AG09309 (cell line): ENCODE measurements around the gene CCP110.

Experiments
- DNase-seq: peaks from one replicate; pipeline ENCODE4 v3.0.0-alpha.2; 2010; ENCODE audit warnings: low read depth
- H3K4me3 ChIP-seq: 2 replicates; pipeline ENCODE4 v1.5.1; 2011; ENCODE audit warnings: mild to moderate bottlenecking, low read depth, low read length, moderate library complexity; ENCODE audit not compliant: control insufficient read depth
- TF ChIP-seq, protein P1 (sequence below): IDR thresholded peaks from 2 replicates; pipeline ENCODE4 v1.5.1; 2011; ENCODE audit warnings: mild to moderate bottlenecking, low read depth, low read length, inconsistent platforms; ENCODE audit not compliant: insufficient read depth, control insufficient read depth; ENCODE audit errors: missing control alignments

Gene CCP110

DNA sequence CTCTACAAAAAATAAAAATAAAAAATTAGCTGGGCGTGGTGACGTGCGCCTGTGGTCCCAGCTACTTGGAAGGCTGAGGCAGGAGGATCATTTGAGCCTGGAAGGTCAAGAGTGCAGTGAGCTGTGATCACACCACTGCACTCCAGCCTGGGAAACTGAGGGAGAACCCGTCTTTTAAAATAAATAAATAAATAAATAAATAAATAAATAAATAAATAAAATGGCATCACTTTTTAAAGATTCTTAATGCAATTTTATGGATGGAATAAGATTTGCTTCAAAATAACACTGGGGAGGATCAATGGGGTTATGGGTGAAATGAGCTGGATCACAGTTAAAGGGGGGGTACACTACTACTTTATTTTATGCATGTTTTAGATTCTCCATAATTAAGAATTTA is 16.8 kb upstream of the CCP110 start:
- H3K4me3 ChIP-seq, result no peak overlapping the region
- TF ChIP-seq, protein P1, sequence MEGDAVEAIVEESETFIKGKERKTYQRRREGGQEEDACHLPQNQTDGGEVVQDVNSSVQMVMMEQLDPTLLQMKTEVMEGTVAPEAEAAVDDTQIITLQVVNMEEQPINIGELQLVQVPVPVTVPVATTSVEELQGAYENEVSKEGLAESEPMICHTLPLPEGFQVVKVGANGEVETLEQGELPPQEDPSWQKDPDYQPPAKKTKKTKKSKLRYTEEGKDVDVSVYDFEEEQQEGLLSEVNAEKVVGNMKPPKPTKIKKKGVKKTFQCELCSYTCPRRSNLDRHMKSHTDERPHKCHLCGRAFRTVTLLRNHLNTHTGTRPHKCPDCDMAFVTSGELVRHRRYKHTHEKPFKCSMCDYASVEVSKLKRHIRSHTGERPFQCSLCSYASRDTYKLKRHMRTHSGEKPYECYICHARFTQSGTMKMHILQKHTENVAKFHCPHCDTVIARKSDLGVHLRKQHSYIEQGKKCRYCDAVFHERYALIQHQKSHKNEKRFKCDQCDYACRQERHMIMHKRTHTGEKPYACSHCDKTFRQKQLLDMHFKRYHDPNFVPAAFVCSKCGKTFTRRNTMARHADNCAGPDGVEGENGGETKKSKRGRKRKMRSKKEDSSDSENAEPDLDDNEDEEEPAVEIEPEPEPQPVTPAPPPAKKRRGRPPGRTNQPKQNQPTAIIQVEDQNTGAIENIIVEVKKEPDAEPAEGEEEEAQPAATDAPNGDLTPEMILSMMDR, result no peak
- DNase-seq, result no peak

DNA sequence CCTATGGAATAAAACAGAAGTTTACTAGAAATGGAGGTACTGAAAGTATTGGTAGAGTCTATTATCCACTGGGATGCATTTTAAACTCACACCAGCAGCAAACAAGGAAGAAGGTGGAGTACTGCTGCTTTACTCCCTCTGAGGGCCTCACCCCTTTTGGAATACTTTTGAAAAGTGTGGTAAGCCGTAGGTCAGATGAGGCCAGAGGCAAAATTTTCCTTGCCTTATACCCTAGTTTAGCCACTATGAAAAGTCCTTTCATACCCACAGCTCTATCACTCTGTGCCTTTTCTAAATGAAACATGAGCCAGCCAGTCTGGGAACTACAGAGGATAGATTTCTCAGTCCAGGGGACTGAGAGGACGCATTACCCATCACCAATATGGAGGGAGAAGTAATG is 15.9 kb upstream of the CCP110 start:
- no peak overlapping the region for H3K4me3 ChIP-seq
- no peak for DNase-seq
- TF ChIP-seq, protein P1, result no peak

DNA sequence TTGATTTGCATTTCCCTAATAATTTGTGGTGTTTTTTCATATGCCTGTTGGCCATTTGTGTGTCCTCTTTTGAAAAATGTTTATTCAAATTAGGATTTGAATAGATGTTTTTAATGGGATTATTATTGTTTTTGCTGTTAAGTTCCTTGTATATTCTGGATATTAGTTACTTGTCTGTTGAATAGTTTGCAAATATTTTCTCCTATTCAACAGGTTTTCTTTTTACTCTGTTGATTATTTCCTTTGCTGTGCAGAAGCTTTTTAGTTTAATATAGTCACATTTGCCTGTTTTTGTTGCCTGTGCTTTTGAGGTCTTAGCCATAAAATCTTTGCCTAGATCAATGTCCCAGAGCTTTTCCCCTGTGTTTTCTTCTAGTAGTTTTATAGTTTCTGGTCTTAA is 11.4 kb upstream of the CCP110 start:
- no peak overlapping the region for H3K4me3 ChIP-seq
- DNase-seq, result no peak
- TF ChIP-seq, protein P1, result no peak

DNA sequence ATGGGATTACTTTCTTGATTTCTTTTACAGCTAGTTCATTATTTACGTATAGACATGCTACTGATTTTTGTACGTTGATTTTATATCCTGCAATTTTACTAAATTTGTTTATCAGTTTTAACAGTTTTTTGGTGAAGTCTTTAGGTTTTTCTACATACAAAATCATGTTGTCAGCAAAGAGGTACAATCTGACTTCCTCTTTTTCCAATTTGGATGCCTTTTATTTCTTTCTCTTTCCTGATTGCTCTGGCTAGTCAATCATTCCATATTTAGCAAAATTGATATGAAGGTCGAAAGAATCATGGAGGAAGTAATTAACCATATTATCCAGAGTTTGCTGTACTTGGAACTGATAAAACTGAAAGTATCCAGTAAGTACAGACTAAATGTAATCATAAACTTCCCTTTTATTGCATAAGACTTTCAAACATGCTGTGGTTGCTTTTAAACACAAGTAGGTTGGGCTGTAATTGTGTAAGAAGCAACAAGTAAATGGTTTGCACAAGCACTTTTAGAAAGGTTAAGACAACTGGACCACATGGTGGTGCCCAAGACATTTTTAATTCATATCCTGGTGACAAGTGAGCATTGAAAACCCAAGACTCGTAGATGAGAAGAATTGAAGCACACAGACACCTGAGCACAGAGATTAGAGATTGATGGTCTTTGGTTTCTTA is 10.2 kb upstream of the CCP110 start:
- H3K4me3 ChIP-seq, result no peak overlapping the region
- TF ChIP-seq, protein P1, result no peak
- no peak for DNase-seq

DNA sequence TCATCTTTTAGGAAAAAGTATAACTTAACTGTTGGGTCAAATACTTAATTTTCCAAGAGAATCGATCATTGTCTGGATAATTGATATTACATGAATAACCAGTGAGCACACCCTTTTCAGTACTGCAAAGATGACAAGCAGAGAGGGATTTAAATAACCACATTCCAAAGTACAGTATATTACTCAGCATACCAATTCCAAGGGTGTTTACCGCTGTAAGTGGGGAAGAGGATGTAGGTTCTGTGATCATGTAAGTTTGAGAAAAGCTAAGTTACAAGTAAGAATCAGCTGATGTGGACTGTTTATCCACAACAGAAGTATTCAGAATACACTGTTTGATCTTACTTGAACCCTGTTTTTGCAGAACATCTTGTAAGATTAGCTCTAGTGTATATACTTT is 8.0 kb upstream of the CCP110 start:
- no peak for DNase-seq
- TF ChIP-seq, protein P1, result no peak
- H3K4me3 ChIP-seq, result no peak overlapping the region

DNA sequence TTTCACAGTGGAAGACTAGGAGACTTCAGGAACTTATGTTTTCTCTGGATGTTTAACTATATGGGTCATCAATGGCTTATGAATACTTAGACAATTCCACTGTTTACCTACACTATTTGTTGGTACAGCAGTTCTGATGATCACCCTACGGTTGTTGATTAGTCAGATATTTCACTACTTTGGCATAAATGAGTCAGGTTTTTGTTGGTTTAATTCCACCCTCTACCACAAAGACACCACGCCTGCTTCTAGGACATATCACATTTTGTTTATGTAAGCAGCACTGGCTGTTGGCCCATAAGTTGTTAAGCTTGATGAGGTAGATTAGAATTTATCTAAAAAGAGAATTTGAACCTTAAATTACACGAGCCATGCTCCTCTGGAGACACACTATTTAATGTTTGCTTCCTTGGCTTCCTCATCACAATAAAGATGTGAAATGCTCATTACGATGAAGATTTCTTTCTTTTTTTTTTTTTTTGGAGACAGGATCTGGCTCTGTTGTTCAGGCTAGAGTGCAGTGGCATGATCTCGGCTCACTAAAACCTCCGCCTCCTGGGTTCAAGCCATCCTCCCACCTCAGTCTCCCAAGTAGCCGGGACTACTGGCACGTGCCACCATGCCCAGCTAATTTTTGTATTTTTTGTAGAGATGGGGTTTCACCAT is 6.2 kb upstream of the CCP110 start:
- no peak overlapping the region for H3K4me3 ChIP-seq
- no peak for DNase-seq
- TF ChIP-seq, protein P1, result no peak
